Hepatocyte (in vitro differentiated cells): ENCODE data around the gene SLC10A2. TPM values are rescaled to one million over a fixed set of nuclear protein-coding genes. Genes with fewer than 3 reads are reported as not detected.
A peak's percentile ranks its signal among the peaks of the same experiment; 100 is the strongest.

Experiments
- DNase-seq: peaks from one replicate; pipeline ENCODE4 v3.0.0-alpha.2; 2016; ENCODE audit warnings: low spot score
- H2AFZ ChIP-seq: fragments of 200-600 bp; sonication (generic); 2 replicates; pipeline ENCODE4 v1.6.0; 2016; ENCODE audit warnings: antibody characterized with exemption, mild to moderate bottlenecking
- H3K27ac ChIP-seq: fragments of 200-600 bp; sonication (generic); 2 replicates; pipeline ENCODE4 v1.5.1; 2016; ENCODE audit warnings: mild to moderate bottlenecking
- H3K27me3 ChIP-seq: fragments of 200-600 bp; sonication (generic); 2 replicates; pipeline ENCODE4 v1.6.1; 2016
- H3K36me3 ChIP-seq: fragments of 200-600 bp; sonication (generic); replicated peaks from 2 replicates; pipeline ENCODE4 v1.5.1; 2016; ENCODE audit warnings: low read depth; ENCODE audit not compliant: insufficient read depth
- H3K4me1 ChIP-seq: fragments of 200-600 bp; sonication (generic); 2 replicates; pipeline ENCODE4 v1.5.1; 2016; ENCODE audit warnings: mild to moderate bottlenecking, moderate library complexity; ENCODE audit not compliant: insufficient read depth
- H3K4me2 ChIP-seq: fragments of 200-600 bp; sonication (generic); 2 replicates; pipeline ENCODE4 v1.6.0; 2016
- H3K4me3 ChIP-seq: fragments of 200-600 bp; sonication (generic); 2 replicates; pipeline ENCODE4 v1.5.1; 2016; ENCODE audit warnings: mild to moderate bottlenecking
- H3K79me2 ChIP-seq: fragments of 200-600 bp; sonication (generic); 2 replicates; pipeline ENCODE4 v1.6.0; 2017; ENCODE audit warnings: mild to moderate bottlenecking
- H3K9me2 ChIP-seq: fragments of 200-600 bp; sonication (generic); replicated peaks from 2 replicates; pipeline ENCODE4 v1.6.0; 2017; ENCODE audit warnings: mild to moderate bottlenecking; ENCODE audit not compliant: insufficient read depth
- H3K9me3 ChIP-seq: fragments of 200-600 bp; sonication (generic); 2 replicates; pipeline ENCODE4 v1.5.1; 2016; ENCODE audit warnings: low read depth, mild to moderate bottlenecking
- H4K20me1 ChIP-seq: fragments of 200-600 bp; sonication (generic); 2 replicates; pipeline ENCODE4 v1.6.0; 2016; ENCODE audit warnings: mild to moderate bottlenecking; ENCODE audit not compliant: insufficient read depth, poor library complexity, severe bottlenecking
- EZH2 ChIP-seq: fragments of 200-600 bp; sonication (generic); IDR thresholded peaks from 2 replicates; pipeline ENCODE4 v1.6.1; 2016; ENCODE audit warnings: antibody characterized with exemption, mild to moderate bottlenecking, borderline replicate concordance
- EZH2phosphoT487 ChIP-seq: fragments of 200-600 bp; sonication (generic); IDR thresholded peaks from one replicate; pipeline ENCODE4 v1.6.1; 2018; ENCODE audit warnings: antibody characterized with exemption, mild to moderate bottlenecking, low read depth, moderate library complexity; ENCODE audit not compliant: unreplicated experiment, severe bottlenecking
- WGBS: methylation state at CpG from one replicate; pipeline ENCODE4 v1.1.6; 2016; ENCODE audit warnings: low lambda C conversion rate; ENCODE audit errors: missing lambda C conversion rate; 5-methylcytosine and 5-hydroxymethylcytosine counted together
- polyA plus RNA-seq: library from polyadenylated mRNA; unstranded; fragments of >200 nt; fragmentation: Nextera tagmentation; extraction: Ambion mirVana; gene quantifications from 2 replicates; pipeline ENCODE4 v1.2.1, GENCODE V29; 2016
- total RNA-seq: library from RNA; depleted of rRNA; stranded (reverse); fragments of >200 nt; gene quantifications from 2 replicates; pipeline ENCODE4 v1.2.3, GENCODE V29; 2014
- TF ChIP-seq, protein P1 (sequence below): fragments of 200-600 bp; sonication (generic); IDR thresholded peaks from 2 replicates; pipeline ENCODE4 v1.5.1; 2016; ENCODE audit warnings: antibody characterized with exemption, mild to moderate bottlenecking; ENCODE audit not compliant: poor library complexity

The SLC10A2 gene
- total and polyA plus RNA-seq, 2 experiments from 2014 or later: 0.63 to 1.8 TPM

DNA sequence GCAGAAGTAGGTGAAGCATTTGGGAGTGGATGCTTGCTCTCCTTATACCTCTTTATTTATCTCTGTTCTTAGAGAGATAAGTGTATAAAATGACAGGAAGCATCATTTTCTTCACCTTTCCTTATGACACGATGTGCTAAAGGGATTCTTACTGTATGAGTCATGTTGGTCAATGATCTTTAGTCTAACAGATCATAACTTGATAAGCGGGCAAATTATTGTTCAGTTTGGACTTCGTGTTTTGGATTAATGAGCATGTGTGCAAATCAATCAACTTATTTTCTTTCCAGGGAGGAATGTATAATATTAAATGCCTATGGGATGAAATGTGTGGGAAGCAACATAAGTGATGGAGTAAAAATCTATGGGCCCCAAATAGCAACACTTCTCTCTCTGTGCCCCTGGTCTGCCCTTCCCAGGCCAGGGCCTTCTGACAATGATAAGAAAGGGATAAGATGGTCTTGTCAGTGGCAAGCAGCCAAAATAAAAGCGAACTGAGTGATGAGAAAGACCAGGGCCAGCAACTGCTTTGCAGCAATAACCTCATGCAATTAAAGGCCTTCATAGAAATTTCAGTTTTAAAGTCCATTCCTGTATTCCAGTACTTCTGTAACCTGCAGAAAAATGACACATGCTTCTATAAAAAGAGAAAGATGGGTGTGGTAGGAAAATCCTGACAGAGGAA, 61.4 kb downstream of the SLC10A2 start:
- 67% methylated on average over 4 of the region's 4 CpGs for WGBS
- Histone ChIP-seq H3K27ac (peak overlapping the region; percentile 74), H3K27me3 (no peaks in the 10 kb centered on the region), H2AFZ (no peak overlapping the region), H3K4me2 (no peak overlapping the region), H3K79me2 (no peaks in the 10 kb centered on the region), H3K4me3 (no peak overlapping the region), H3K9me3 (no peaks in the 10 kb centered on the region), H4K20me1 (no peaks in the 10 kb centered on the region), H3K9me2 (no peaks in the 10 kb centered on the region), H3K4me1 (peaks cover 21% of the 10 kb centered on the region), H3K36me3 (no peaks in the 10 kb centered on the region)
- no peak for DNase-seq
- TF ChIP-seq EZH2: no peak
- no peak for TF ChIP-seq EZH2phosphoT487

DNA sequence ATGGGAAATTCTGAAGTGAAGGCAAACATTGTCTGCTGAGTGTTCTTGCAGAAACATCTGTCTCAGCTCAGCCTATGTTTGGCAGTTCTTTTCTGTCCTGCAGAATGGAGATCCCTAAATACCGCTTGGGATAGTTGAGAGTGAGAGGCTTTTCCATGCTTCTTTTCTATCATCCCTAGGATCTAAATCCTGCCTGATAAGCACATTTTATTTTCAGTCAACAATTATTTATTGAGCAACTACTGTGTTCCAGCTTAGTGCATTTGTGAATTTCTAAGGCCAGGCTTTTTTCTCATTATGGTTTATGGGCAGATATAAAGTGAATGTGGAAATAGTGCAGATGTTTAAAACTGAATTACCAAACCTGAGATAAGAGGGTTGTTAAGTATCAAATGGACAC, 62.6 kb downstream of the SLC10A2 start:
- Histone ChIP-seq H3K9me3 (no peaks in the 10 kb centered on the region), H3K4me2 (no peak overlapping the region), H3K27ac (no peak overlapping the region), H3K36me3 (no peaks in the 10 kb centered on the region), H3K4me1 (peaks cover 21% of the 10 kb centered on the region), H3K4me3 (no peak overlapping the region), H3K79me2 (no peaks in the 10 kb centered on the region), H3K27me3 (no peaks in the 10 kb centered on the region), H4K20me1 (no peaks in the 10 kb centered on the region), H2AFZ (no peak overlapping the region), H3K9me2 (no peaks in the 10 kb centered on the region)
- WGBS: 74% methylated on average over 1 of the region's 1 CpG
- DNase-seq: no peak
- TF ChIP-seq EZH2 (no peak), EZH2phosphoT487 (no peak)
- TF ChIP-seq, protein P1, sequence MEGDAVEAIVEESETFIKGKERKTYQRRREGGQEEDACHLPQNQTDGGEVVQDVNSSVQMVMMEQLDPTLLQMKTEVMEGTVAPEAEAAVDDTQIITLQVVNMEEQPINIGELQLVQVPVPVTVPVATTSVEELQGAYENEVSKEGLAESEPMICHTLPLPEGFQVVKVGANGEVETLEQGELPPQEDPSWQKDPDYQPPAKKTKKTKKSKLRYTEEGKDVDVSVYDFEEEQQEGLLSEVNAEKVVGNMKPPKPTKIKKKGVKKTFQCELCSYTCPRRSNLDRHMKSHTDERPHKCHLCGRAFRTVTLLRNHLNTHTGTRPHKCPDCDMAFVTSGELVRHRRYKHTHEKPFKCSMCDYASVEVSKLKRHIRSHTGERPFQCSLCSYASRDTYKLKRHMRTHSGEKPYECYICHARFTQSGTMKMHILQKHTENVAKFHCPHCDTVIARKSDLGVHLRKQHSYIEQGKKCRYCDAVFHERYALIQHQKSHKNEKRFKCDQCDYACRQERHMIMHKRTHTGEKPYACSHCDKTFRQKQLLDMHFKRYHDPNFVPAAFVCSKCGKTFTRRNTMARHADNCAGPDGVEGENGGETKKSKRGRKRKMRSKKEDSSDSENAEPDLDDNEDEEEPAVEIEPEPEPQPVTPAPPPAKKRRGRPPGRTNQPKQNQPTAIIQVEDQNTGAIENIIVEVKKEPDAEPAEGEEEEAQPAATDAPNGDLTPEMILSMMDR: no peak

DNA sequence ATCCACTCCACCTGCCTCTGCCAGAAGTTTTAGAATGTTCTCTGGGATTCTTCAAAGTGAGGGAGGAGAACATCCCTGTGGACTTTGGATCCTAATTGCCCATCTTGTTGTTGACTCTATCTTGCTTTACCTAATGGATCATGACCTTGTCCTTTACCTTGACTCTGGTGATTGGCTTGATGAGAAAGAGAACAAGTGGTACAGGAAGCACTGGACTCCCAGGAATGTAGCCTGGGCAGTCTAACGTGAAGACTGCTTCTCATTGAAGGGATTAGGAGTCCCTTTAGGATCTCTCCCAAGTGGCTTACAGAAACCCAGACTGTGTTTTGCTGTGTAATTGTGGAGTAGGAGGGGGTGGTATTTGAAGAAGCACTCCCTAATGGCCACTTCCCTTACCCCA, 63.9 kb downstream of the SLC10A2 start:
- Histone ChIP-seq H3K79me2 (no peaks in the 10 kb centered on the region), H4K20me1 (no peaks in the 10 kb centered on the region), H3K9me2 (no peaks in the 10 kb centered on the region), H3K36me3 (no peaks in the 10 kb centered on the region), H3K9me3 (no peaks in the 10 kb centered on the region), H3K4me1 (peaks cover 21% of the 10 kb centered on the region), H3K27ac (peak overlapping the region; percentile 64), H3K4me2 (no peak overlapping the region), H3K4me3 (no peak overlapping the region), H3K27me3 (no peaks in the 10 kb centered on the region), H2AFZ (no peak overlapping the region)
- TF ChIP-seq, protein P1: no peak
- TF ChIP-seq EZH2: no peak
- TF ChIP-seq EZH2phosphoT487: no peak
- DNase-seq: peak; percentile 24
- 28% methylated on average over 1 of the region's 1 CpG for WGBS

DNA sequence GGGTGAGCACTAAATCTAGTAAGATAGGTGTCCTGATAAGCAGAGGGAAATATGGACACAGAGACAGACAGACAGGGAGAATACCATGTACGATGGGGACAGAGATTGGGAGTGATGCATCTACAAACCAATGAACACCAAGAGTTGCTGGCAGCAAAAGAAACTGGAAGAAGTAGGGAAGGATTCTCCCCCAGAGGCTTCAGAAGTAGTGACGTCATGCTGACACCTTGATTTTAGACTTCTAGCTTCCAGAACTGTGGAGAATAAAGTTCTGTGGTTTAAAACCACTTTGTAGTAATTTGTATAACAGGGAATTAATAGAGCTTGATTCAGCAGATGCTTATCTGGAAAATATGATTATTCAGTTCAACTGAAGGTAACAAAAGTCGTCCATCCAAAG, 66.1 kb downstream of the SLC10A2 start:
- no peaks in the 10 kb centered on the region for H4K20me1 ChIP-seq
- WGBS: 88% methylated on average over 3 of the region's 3 CpGs
- H3K4me3 ChIP-seq: no peak overlapping the region
- no peaks in the 10 kb centered on the region for H3K36me3 ChIP-seq
- no peak for DNase-seq
- H3K4me2 ChIP-seq: no peak overlapping the region
- TF ChIP-seq, protein P1: no peak
- TF ChIP-seq EZH2: no peak
- TF ChIP-seq EZH2phosphoT487: no peak
- no peaks in the 10 kb centered on the region for H3K27me3 ChIP-seq
- H3K4me1 ChIP-seq: peaks cover 21% of the 10 kb centered on the region
- H2AFZ ChIP-seq: no peak overlapping the region
- no peak overlapping the region for H3K27ac ChIP-seq
- H3K9me2 ChIP-seq: no peaks in the 10 kb centered on the region
- no peaks in the 10 kb centered on the region for H3K9me3 ChIP-seq
- no peaks in the 10 kb centered on the region for H3K79me2 ChIP-seq
